Stimulated activated CD8-positive, alpha-beta memory T cell treated with anti-CD3 and anti-CD28 coated beads, Interleukin-15, amount 100 ng/mL, for 48 hours (primary cell): Measurements from ENCODE around the gene STX19.
A peak's percentile ranks its signal among the peaks of the same experiment; 100 is the strongest.

Experiments used
- DNase-seq, 2 donors: peaks; one replicate each; pipeline ENCODE4 v3.0.0-alpha.2; 2020; ENCODE audit warnings: low read depth in 2 of 2

STX19 gene

DNA sequence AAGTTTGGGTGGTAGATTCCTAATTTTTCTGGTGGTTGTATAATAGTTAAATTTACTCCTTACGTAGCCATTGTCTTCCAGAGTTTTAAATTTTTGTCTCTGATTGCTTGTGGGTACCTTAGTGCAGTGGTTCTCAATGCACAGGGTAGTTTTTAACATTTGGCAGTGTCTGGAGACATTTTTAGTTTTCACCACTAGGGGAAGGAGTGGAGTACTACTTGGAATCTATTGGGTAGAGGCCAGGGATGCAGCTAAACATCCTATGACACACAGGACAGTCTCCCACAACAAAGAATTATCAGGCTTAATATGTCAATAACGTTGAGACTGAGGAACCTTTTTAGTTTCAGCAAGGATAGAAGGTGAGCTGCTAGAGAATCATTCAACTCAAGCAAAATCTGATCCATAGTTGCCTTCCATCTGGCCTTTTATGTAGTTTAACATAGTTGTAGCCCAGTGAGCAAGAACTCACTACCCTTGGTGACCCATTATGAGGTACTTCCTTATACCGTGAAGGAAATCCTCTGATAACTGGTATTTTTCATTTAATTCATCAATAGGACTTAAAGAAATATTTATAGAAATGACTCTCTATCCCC lies 8.6 kb upstream of the STX19 start:
- no peak for DNase-seq

DNA sequence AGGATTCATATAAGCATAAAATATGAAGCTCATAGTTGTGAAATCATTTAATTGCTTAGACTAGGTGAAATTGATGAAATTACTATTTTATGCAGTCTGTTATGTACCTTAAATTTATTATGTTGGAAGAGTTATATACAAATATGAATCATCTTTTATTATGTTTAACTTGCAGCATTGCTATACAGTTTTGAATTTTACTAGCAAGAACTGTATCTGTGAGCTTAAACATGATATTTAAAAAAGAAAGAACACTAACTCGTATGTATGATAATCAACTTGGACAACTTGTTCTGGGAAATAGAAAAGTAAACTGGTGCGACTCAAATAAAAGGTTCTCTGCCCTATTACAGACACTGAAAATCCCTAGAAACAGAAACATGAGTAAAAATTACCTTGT lies 1.8 kb downstream of the STX19 start:
- DNase-seq: no peak

DNA sequence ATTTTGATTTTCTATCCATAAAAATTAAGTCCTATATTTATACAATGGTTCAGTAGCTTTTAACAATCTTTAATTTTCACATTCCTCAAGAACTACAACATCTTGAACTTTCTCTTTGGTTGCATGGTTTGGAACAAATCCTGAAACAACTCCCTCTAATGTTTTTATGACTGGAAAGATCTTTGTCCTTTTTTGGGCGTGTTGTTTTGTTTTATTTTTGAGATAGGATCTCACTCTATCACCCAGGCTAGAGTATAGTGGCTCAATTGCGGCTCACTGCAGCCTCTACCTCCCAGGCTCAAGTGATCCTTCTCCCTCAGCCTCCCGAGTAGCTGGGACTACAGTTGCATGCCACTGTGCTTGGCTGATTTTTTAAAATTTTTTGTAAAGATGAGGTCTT lies 4.0 kb downstream of the STX19 start:
- DNase-seq: no peak

DNA sequence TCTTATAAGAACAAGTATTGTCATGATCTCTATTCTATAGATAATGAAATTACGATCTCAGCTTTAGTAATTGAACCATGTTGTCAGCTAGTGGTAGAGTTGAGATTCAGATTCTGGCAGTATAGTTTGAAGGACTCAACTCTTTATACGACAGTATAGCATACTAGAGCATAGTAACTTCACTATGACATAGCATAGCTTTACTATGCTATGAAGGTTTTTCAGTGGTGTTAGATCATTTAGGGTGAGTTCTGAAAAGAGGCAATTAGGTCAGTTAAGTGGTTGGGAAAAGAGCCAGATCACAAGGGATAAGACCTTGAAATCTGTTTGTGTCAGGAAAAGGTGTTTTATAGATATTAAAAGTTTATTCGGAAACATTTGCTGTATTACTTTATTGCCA lies 8.1 kb downstream of the STX19 start:
- DNase-seq: no peak

DNA sequence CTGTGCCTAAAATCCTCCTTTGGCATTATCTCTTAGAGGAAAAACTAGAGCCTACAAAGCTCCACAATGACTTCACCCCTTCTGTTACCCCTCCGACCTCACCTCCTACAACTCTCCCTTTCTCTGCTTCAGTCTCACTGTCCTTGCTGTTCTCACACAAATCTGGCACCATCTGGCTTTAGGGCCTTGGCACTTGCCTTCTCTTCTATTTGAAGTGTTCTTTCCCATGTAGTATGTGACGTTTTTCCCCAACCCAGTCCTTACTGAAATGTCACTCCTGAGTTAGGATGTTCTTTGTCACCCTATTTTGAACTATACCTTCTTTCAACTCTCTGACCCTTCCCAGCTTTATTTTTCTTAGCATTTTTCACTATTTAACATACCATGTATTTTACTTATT lies 8.7 kb downstream of the STX19 start:
- no peak for DNase-seq

DNA sequence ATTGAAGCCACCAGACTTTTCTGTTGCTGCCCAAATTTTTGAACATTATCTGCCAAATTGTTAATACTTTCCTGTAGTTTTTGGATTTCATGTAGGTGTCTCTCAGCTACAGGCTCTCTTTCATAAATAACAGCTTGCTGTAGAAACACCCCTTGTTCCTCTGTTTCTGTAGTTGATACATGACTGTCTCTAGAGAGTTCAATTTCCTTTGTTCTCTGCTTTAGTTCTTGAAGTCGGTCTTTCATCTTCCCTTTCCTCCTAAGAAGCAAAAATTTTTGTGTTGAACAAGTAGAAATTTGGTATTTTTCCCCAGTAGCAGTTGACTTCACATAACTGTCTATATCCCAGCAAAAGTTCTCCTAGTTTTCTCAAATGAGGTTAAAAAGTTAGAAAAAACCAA lies 13.4 kb downstream of the STX19 start:
- DNase-seq: no peak

DNA sequence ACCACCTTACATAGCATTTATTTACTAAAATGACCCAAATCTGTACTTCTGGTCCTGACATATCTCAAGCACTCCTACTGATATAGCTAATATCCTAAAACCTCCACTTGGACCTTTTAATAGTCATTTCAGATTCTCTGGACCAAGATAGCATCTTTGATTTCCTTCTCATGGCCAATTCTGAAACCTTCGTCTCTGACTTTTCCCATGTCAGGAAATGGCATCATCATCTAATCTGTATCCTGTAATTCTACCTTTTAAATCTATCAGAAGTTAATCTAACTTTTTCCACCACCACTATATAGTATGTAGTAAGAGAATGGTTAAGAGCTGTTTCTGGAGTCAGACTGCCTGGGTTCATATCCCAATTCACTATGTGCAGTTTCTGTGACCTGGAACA lies 16.2 kb downstream of the STX19 start:
- DNase-seq: no peak

DNA sequence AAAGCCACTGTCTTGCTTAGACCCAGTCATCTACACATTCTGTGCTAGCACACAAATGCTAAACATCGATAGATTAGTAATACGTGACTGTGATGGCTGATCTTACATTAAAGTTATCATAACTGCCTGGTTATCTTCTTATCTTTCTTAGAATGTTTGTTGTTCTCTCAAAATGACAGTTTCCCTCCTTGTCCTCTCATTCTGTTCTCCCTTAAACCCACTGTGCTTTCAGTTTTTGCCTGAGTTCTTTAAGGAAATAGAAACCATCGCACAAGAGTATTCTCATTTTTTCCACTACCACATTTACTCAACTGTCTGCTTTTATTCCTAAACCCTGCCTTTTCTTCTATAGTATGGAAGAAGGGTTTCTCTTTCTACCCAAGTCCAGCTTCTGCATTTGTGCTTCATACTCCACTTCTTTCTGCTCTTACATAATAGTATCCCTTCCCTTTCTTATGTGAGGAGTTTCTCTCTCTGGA lies 17.1 kb downstream of the STX19 start:
- DNase-seq: no peak

DNA sequence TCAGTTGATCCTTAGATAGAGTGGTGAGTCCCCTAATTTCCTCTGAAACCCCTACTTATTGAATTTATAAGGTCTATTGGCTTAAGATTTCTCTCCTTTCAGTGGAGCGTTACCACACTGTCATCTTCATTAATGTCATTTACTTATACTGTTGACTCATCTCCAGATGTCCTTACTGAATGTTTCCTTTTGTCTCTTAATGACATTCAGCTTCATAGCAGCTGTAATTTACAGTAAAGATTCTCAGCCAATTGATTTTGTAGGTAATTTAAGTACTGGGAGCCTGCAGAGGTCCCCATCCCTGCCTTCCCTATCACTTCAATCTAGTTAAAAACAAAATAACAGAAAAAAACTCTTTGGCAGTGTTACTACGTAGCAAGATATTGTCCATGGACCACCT lies 18.8 kb downstream of the STX19 start:
- no peak for DNase-seq

DNA sequence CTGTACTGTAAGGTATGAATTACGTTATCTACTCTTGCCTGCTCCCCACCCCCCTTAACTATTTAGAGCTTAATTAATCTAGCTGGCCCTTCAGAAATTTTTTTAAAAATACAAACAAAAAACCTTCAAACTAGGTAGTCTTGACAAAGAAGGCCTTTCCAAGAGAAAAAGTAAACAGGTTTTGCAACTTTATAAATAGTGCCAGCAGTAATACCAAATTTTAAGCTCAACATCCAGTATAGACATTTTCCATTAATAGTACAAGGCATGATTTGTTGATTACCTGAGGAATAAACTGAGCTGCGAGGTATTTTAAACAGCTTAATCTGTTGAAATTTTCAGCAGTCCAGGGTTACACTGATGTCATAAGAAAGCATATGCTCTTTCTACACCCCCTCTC lies 20.1 kb downstream of the STX19 start:
- DNase-seq: no peak

DNA sequence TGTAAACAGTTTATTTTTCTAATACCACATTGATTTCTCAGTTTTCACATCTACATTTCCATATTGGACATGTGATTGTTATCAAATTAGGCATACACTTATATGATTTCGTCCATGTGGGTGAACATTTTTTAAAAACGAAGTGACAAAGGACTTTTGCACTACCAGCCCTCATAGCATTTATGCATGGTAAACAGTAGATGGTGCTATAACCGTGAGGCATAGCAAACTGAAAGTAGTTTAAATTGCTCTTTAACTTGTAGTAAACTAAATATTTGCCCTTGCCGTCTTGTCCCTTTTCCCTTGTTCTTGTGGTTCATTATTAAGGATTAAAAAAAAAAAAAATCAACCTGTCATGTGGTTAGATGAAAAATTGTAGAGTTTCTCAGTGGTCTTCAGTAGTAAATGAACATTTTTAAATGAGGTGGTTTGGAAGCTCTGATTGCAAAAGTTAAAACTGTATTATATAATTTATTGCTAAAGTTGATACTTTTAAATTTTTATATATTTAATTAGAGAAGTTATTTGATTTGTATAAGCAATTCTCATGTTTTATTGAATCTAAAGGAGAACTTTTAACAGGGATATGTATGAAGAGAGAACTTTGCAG lies 24.0 kb downstream of the STX19 start:
- DNase-seq: no peak

DNA sequence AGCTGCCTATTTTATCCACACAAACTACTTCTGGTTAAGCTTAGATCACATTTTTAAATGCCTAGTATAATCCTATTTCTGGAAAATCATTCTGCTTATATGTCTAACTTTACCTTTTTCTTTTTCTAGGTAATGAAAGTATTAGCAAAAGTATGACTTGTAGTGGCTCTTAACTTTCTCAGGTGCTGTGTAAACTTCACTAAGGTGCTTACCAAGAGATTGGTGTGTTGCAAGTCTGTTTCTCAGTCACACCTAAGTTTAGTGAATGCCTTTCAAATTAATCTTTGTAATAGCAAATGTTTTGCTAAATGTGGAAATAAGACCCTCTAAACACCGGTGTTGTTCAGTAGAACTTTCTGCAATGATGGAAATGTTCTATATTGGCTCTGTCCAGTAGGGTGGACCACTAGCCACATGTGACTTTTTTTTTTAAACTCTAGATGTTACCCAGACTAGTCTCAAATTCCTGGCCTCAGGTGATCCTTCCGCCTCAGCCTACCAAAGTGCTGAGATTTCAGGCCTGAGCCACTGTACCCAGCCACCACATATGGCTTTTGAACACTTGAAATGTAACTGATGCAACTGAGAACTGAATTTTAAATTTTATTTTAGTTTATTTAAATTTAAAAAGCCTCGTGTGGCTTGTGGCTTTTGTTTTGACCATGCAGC lies 26.4 kb downstream of the STX19 start:
- DNase-seq: no peak

DNA sequence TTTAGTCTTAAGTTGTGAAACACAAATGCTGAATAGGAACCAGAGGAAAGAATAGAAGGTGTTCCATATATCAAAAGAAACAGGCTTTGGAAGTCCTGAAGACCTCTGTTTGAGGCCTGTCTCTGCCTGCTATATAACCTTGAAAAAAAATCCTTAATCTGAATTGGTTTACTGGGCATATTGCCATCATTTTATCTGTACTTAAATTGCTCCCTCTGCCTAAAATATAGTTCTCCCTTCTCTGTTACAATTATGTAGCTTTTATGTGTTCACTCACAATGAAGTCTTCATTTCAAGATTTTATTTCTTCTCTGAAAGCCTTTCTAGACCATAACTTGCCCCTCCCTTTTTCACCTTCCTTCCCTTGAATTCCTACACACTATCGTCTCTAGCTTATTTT lies 27.2 kb downstream of the STX19 start:
- no peak for DNase-seq

DNA sequence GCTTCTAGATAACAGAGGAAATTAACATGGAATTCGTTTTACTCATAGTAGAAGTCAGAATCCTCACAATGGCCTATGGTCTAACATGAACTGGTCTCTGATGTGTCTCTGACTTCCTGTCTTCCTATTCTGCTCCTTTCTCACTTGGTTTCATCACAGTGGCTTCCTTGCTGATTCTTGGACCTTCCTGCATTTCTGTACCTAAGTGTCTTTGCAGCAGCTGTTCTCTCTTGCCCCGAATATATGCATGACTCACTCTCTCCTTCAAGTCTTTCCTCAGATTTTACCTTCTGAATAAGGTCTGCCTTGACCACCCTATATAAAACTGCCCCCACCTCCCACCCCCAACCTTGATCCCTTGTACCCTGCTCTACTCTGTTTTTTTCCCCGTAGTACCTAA lies 34.3 kb downstream of the STX19 start:
- DNase-seq: no peak

DNA sequence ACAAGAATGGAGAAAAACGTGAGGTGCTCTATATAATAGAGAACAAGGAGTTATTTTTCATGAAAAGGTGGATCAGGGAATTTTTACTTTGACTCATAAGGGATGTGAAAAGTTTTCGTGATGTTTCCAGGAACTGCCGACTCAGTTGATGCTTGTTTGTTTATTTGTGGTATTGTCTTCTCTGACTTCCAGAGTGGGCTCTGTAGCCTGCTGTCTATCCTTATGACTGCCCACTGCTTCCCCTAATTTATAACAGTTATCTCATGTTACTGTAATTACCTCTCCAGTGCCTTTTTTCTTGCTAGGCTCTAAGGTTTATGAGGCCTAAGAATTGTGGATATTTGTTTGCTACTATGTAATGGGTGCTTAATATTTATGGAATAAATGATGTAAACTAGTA lies 36.2 kb downstream of the STX19 start:
- DNase-seq: no peak

DNA sequence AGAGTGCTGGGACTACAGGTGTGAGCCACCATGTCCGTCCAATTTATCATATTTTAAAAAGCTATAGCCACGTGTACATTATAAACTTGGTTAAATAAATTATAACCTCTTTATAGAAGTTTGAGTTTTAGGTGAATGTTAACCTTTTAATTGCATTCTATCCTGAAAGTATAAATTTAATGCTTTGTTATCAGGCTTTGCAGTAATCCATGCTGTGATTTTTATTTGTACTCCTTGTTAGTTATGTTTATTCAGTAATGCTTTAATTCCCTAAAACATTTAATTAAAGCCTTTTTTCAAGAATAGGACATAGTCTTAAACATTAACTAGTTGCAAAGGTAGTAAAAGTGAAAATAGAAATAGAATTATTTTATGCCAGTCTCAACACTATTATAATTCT lies 36.8 kb downstream of the STX19 start:
- no peak for DNase-seq

DNA sequence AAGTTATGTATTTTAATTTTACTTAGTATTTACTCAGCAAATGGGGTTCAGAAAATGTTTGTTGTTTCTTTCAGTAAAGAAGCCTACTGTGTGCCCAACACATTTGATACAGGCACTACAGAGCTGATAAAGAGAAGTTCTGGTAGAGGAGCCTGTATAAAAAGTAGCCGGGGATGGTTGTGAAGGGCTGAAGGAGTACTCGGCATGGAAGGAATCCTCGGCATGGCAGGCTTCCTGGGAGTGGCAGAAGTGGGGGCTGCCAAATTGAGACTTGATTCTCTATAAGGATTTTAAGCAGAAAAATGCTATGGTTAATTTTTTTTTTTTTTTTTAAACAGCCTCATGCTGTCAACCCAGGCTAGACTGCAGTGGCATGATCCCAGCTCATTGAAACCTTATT lies 39.2 kb downstream of the STX19 start:
- no peak for DNase-seq

DNA sequence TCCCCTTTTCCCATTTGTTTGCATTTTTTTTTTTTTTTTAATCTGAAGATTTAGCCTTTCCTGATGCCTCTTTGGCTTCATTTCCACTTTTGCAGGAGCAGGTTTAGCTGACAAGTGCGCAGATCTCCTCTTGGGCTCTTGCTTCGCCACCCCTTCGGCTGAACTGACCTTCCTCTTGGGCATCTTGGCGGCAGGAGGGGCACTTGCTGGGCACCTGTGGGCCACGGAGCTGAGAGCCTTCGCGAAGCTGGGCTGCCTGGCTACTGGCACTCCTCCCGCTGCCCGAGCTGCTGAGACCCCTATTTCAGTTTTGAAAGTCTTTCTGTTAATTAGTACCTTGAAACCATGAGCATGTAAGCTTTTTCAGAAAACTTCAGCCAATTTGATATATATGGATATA lies 39.6 kb downstream of the STX19 start:
- DNase-seq: no peak

DNA sequence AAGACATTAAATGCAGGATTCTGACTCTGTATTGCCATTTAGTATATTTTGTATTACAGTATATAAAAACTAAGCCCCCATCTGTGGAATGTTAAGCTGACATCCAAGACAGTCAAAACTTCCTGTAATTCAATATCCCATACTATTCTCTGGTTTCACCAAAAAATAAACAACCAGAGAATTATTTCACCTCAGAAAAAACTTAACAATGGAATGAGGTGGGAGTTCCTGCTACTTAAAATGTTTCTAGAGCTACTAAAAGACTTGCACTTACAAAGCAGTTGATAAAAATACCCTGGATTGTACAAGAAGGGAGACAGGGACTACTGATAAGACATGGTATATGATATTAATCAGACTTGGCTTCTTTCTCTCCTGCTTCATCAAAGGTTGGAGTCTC lies 40.1 kb downstream of the STX19 start:
- no peak for DNase-seq

DNA sequence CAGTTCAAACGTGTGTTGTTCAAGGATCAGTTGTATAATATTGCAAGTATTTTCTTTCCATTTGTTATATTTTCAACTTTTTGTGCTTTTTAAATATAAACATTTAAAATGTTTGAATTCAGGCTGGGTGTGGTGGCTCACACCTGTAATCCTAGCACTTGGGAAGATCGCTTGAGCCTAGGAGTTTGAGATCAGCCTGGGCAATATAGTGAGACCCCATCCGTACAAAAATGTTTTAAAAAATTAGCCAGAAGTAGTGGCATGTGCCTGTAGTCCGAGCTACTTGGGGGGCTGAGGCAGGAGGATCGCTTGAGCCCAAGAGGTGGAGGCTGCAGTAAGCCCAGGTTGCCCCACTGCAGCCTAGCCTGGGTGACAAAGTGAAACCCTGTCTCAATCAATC lies 43.8 kb downstream of the STX19 start:
- no peak for DNase-seq

DNA sequence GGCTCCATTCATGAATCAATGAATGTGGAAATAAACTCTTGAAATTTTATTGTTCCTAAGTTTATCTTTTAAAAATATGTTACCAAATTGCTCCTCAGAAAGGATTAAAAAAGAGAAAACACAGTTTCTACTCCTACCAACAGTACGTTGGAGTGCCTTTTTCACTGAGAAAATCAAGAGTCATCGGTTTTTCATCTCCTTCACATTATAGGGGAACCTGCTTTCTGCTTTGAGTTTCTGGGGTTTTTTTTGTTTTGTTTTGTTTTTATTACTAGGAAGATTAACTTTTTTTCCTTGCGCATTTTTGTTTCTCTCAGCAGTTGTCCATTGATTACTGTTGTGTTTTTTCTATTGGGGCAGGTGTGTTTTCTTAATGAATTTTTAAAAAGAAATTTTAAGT lies 45.0 kb downstream of the STX19 start:
- no peak for DNase-seq

DNA sequence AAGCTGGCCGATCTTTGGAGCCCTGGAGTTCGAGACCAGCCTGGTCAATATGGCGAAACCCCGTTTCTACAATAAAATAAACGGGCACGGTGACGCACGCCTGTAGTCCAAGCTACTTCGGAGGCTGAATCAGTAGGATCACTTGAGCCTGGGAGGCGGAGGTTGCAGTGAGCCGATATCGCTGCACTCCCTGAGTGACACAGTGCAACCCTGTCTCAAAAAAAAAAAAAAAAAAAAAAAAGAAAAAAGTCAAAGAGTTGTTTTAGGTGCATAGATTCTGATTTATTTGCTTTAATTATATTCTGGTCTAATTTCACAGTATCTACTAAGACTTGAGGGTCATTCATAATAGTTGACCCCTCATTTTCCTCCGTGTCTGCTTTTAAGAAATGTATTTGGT lies 46.7 kb downstream of the STX19 start:
- DNase-seq: no peak

DNA sequence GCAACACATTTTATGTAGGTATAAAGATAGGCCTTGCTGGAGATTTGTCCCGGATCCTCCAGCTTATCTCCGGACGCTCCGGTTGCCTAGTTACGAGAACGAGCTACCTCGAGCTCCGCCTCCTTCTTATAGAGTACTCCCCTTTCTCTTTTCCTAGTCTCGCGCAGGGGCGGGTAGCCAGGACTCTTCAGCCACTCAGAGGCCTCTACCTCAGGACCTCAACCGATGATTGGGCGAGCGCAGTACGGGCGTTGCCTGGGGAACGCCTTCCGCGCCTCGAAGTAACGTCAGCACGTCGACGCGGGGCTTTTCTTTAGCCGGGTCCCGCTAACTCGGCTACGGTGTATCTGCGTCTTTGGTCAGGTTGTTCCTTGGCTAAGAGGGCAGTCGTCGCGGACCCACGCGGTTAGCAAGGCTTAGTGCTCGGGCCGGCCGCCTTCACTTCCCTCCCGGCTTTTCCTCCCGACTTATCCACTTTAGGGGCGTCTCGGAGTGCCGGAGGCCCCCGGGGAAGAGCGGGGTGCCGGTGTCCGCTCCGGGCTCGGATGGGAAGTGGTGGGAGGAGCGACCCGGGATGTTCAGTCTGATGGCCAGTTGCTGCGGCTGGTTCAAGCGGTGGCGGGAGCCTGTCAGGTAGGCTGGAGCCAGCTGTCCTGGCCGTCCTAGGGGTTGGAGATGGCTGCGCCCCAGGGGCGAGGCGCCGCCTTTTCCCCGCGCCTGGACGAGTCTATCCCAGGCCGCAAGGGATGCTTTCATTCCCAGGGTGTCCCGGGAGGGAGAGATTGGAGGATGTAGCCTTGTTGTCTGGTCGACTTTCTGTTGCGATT lies 48.3 kb downstream of the STX19 start, which contains the start of gene ARL13B:
Gene ARL13B (plus strand): TSS at position 306 of the 827 bp plus-strand sequence. CDS start 269 bp downstream, at position 575.
- DNase-seq: peak; percentile 90
